Measurements from ENCODE around the gene PICALM. TPM values are rescaled to one million over a fixed set of nuclear protein-coding genes. Genes with fewer than 3 reads are reported as not detected.
A peak's percentile ranks its signal among the peaks of the same experiment; 100 is the strongest.
"Not testable (repeated sequence)": the region's sequence is repeated elsewhere in the genome, so short reads cannot be mapped to it uniquely, and the experiment has no call there.

The PICALM gene
- polyA plus RNA-seq, 4 donors, result 88.8 to 155 (median 116) TPM

DNA sequence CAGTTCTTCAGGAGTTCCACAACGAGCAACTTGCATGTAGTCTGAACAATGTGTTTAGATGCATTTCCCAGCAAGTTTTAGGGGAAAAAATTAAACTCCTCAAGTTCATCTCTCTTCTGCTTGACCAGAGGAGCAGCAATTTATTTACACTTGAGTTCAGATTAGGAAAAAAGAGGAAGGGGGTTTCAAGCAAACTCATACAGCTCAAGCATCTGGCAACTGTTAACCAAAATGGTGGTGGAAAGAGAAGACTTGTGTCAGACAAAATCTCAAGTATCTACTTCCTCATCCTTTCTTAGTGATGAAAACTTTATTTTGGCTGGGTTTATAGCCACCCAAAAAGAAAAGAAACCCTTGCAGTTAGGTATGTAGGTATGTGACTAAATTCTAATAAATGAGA lies 29.1 kb upstream of the PICALM start:
- DNase-seq (no peak), FAIRE-seq (no peak)
- Histone ChIP-seq H3K9me3 (ENCODE audit: control insufficient read depth in 2 of 2, insufficient read depth in 1 of 2, low read depth in 1 of 2, low read length in 1 of 2) (no peaks in the 10 kb centered on the region), H3K4me1 (ENCODE audit: control insufficient read depth in 3 of 3, insufficient read depth in 2 of 3, low read depth in 1 of 3, low read length in 2 of 3) (no peaks in the 10 kb centered on the region), H3K36me3 (ENCODE audit: control insufficient read depth in 3 of 3, insufficient read depth in 2 of 3, low read depth in 1 of 3, low read length in 3 of 3) (no peaks in the 10 kb centered on the region), H3K4me3 (ENCODE audit: low read depth in 1 of 3, low read length in 3 of 3) (no peak overlapping the region), H3K27me3 (ENCODE audit: control insufficient read depth in 3 of 3, insufficient read depth in 3 of 3, low read length in 3 of 3) (no peaks in the 10 kb centered on the region), H3K27ac (ENCODE audit: low read depth in 1 of 3, low read length in 2 of 3) (no peak overlapping the region)
- 80 to 100% (median 93%) methylated on average over 1 of the region's 1 CpG for WGBS, 3 donors

DNA sequence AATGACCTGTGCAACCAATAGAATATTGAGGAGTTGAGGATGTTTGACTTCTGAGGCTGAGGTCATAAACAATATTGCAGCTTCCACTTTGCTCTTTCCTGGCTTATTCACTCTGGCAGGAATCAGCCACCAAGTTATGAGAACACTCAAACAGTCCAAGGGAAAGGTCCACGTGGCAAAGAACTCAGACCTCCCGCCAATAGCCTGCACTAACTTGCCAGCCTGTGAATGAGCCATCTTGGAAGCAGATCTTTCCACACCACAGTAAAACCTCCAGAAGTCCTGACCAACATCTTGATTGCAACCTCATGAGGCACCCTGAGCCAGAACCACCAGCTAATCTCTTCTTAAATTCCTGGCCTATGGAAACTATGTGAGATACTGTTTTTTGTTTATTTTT lies 22.7 kb upstream of the PICALM start:
- no peaks in the 10 kb centered on the region for H3K36me3 ChIP-seq (ENCODE audit: control insufficient read depth in 3 of 3, insufficient read depth in 2 of 3, low read depth in 1 of 3, low read length in 3 of 3)
- DNase-seq (no peak), FAIRE-seq (no peak)
- no peak overlapping the region for H3K27ac ChIP-seq (ENCODE audit: low read depth in 1 of 3, low read length in 2 of 3)
- no peaks in the 10 kb centered on the region for H3K27me3 ChIP-seq (ENCODE audit: control insufficient read depth in 3 of 3, insufficient read depth in 3 of 3, low read length in 3 of 3)
- no peaks in the 10 kb centered on the region for H3K4me1 ChIP-seq (ENCODE audit: control insufficient read depth in 3 of 3, insufficient read depth in 2 of 3, low read depth in 1 of 3, low read length in 2 of 3)
- no peak overlapping the region for H3K4me3 ChIP-seq (ENCODE audit: low read depth in 1 of 3, low read length in 3 of 3)
- 60 to 75% (median 68%) methylated on average over 2 of the region's 2 CpGs for WGBS, 3 donors
- no peaks in the 10 kb centered on the region for H3K9me3 ChIP-seq (ENCODE audit: control insufficient read depth in 2 of 2, insufficient read depth in 1 of 2, low read depth in 1 of 2, low read length in 1 of 2)

DNA sequence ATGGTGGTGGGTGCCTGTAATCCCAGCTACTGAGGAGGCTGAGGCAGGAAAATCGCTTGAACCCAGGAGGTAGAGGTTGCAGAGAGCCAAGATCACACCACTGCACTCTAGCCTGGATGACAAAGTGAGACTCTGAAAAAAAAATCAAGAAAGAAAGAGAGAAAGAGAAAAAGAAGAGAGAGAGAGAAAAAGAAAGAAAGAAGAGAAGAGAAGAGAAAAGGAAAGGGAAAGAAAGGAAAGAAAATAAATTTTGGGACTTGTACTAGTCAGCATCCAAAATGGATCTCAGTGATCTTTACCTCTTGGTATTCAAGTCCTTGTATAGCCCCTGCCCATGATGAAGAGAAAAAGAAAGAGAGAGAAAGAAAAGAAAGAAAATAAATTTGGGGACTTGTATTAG lies 22.2 kb upstream of the PICALM start:
- no peaks in the 10 kb centered on the region for H3K9me3 ChIP-seq (ENCODE audit: control insufficient read depth in 2 of 2, insufficient read depth in 1 of 2, low read depth in 1 of 2, low read length in 1 of 2)
- no peaks in the 10 kb centered on the region for H3K4me1 ChIP-seq (ENCODE audit: control insufficient read depth in 3 of 3, insufficient read depth in 2 of 3, low read depth in 1 of 3, low read length in 2 of 3)
- no peak overlapping the region for H3K4me3 ChIP-seq (ENCODE audit: low read depth in 1 of 3, low read length in 3 of 3)
- no peaks in the 10 kb centered on the region for H3K27me3 ChIP-seq (ENCODE audit: control insufficient read depth in 3 of 3, insufficient read depth in 3 of 3, low read length in 3 of 3)
- FAIRE-seq (no peak), DNase-seq (no peak)
- 89 to 96% (median 93%) methylated on average over 1 of the region's 1 CpG for WGBS, 3 donors
- no peak overlapping the region for H3K27ac ChIP-seq (ENCODE audit: low read depth in 1 of 3, low read length in 2 of 3)
- H3K36me3 ChIP-seq (ENCODE audit: control insufficient read depth in 3 of 3, insufficient read depth in 2 of 3, low read depth in 1 of 3, low read length in 3 of 3), result no peaks in the 10 kb centered on the region

DNA sequence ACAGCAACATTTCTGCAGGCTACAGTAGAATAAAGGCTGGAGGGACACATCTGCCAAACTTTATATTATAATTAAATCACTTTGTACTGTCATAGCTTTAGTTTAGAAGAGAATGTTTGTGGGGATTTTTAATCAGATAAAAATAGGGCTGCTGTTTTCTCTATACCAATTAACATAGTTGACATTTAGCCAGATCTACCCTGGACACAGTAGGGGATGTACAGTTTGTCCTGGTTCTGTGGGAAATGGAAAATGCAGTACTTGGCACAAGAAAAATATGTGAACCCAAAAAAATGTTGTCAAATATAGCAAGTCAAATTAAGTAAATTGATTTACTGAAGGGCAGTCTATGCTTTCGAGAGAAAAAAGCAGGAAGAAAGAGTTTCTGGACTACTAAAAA lies 20.8 kb upstream of the PICALM start:
- H3K36me3 ChIP-seq (ENCODE audit: control insufficient read depth in 3 of 3, insufficient read depth in 2 of 3, low read depth in 1 of 3, low read length in 3 of 3), result no peaks in the 10 kb centered on the region
- H3K9me3 ChIP-seq (ENCODE audit: control insufficient read depth in 2 of 2, insufficient read depth in 1 of 2, low read depth in 1 of 2, low read length in 1 of 2), result no peaks in the 10 kb centered on the region
- no peak overlapping the region for H3K4me3 ChIP-seq (ENCODE audit: low read depth in 1 of 3, low read length in 3 of 3)
- FAIRE-seq (no peak), DNase-seq (no peak)
- no peaks in the 10 kb centered on the region for H3K4me1 ChIP-seq (ENCODE audit: control insufficient read depth in 3 of 3, insufficient read depth in 2 of 3, low read depth in 1 of 3, low read length in 2 of 3)
- 63 to 96% (median 81%) methylated on average over 1 of the region's 1 CpG for WGBS, 3 donors
- H3K27me3 ChIP-seq (ENCODE audit: control insufficient read depth in 3 of 3, insufficient read depth in 3 of 3, low read length in 3 of 3), result no peaks in the 10 kb centered on the region
- H3K27ac ChIP-seq (ENCODE audit: low read depth in 1 of 3, low read length in 2 of 3), result no peak overlapping the region

DNA sequence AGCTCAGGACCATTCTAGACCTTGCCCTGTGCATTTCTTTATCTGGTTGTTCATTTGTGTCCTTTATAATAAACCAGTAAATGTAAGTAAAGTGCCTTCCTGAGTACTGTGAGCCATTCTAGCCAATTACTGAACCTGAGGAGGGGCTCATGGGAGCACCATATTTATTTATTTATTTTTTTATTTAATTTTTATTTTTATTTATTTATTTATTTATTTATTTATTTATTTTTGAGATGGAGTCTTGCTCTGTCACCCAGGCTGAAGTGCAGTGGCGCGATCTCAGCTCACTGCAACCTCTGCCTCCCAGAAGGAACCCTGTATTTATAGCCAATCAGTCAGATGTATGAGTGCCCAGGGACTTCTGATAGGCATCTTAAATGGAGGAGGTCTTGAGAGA lies 18.8 kb upstream of the PICALM start:
- not testable (repeated sequence) for DNase-seq; H3K4me3 ChIP-seq (ENCODE audit: low read depth in 1 of 3, low read length in 3 of 3); H3K27ac ChIP-seq (ENCODE audit: low read depth in 1 of 3, low read length in 2 of 3); H3K4me1 ChIP-seq (ENCODE audit: control insufficient read depth in 3 of 3, insufficient read depth in 2 of 3, low read depth in 1 of 3, low read length in 2 of 3); H3K9me3 ChIP-seq (ENCODE audit: control insufficient read depth in 2 of 2, insufficient read depth in 1 of 2, low read depth in 1 of 2, low read length in 1 of 2); H3K36me3 ChIP-seq (ENCODE audit: control insufficient read depth in 3 of 3, insufficient read depth in 2 of 3, low read depth in 1 of 3, low read length in 3 of 3); H3K27me3 ChIP-seq (ENCODE audit: control insufficient read depth in 3 of 3, insufficient read depth in 3 of 3, low read length in 3 of 3); FAIRE-seq
- WGBS, 3 donors, result 98 to 99% (median 98%) methylated on average over 2 of the region's 2 CpGs

DNA sequence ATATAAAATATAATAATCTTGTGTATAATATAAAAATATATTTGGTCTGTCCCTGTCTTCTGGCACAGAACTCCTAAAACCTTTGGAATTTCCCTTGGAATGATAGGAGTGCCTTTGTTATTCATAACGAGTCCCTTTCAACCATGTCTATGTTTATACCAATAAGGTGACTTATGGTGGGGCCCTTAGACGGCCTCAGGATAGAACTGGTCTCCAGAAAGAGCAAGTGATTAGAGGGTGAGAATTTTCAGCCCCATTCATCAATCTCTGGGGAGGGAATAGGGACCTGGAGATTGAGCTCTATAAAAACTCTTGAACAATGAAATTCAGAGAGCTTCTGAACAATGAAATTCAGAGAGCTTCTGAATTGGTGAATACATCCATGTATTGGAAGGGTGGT lies 18.4 kb upstream of the PICALM start:
- H3K27ac ChIP-seq (ENCODE audit: low read depth in 1 of 3, low read length in 2 of 3), result no peak overlapping the region
- no peaks in the 10 kb centered on the region for H3K4me1 ChIP-seq (ENCODE audit: control insufficient read depth in 3 of 3, insufficient read depth in 2 of 3, low read depth in 1 of 3, low read length in 2 of 3)
- no peak for DNase-seq
- no peaks in the 10 kb centered on the region for H3K27me3 ChIP-seq (ENCODE audit: control insufficient read depth in 3 of 3, insufficient read depth in 3 of 3, low read length in 3 of 3)
- no peaks in the 10 kb centered on the region for H3K36me3 ChIP-seq (ENCODE audit: control insufficient read depth in 3 of 3, insufficient read depth in 2 of 3, low read depth in 1 of 3, low read length in 3 of 3)
- WGBS, 3 donors, result 69 to 78% (median 77%) methylated on average over 2 of the region's 2 CpGs
- H3K9me3 ChIP-seq (ENCODE audit: control insufficient read depth in 2 of 2, insufficient read depth in 1 of 2, low read depth in 1 of 2, low read length in 1 of 2), result no peaks in the 10 kb centered on the region
- no peak overlapping the region for H3K4me3 ChIP-seq (ENCODE audit: low read depth in 1 of 3, low read length in 3 of 3)
- no peak for FAIRE-seq

DNA sequence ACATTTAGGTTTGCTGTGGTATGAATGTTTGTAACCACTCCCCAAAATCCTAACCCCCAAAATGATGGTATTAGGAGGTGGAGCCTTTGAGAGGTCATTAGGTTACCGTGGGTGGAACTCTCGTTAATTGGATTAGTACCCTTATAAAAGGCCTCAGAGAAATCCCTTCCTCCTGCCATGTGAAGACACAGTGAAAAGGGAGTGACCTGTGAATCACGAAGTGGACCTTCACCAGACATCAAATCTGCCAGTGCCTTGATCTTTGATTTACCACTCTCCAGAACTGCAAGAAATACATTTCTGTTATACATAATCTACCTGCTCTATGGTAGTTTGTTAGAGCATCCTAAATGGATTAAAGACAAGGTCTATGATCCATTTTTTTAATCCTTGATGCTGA lies 12.6 kb upstream of the PICALM start:
- Histone ChIP-seq H3K4me1 (ENCODE audit: control insufficient read depth in 3 of 3, insufficient read depth in 2 of 3, low read depth in 1 of 3, low read length in 2 of 3) (no peaks in the 10 kb centered on the region), H3K27ac (ENCODE audit: low read depth in 1 of 3, low read length in 2 of 3) (peak overlapping the region in 1 of 3 donors; percentile 32), H3K9me3 (ENCODE audit: control insufficient read depth in 2 of 2, insufficient read depth in 1 of 2, low read depth in 1 of 2, low read length in 1 of 2) (no peaks in the 10 kb centered on the region), H3K36me3 (ENCODE audit: control insufficient read depth in 3 of 3, insufficient read depth in 2 of 3, low read depth in 1 of 3, low read length in 3 of 3) (no peaks in the 10 kb centered on the region), H3K27me3 (ENCODE audit: control insufficient read depth in 3 of 3, insufficient read depth in 3 of 3, low read length in 3 of 3) (no peaks in the 10 kb centered on the region), H3K4me3 (ENCODE audit: low read depth in 1 of 3, low read length in 3 of 3) (no peak overlapping the region)
- no peak for FAIRE-seq
- peak; percentile 50 to 75 for DNase-seq
- 40 to 82% (median 54%) methylated on average over 3 of the region's 3 CpGs for WGBS, 3 donors

DNA sequence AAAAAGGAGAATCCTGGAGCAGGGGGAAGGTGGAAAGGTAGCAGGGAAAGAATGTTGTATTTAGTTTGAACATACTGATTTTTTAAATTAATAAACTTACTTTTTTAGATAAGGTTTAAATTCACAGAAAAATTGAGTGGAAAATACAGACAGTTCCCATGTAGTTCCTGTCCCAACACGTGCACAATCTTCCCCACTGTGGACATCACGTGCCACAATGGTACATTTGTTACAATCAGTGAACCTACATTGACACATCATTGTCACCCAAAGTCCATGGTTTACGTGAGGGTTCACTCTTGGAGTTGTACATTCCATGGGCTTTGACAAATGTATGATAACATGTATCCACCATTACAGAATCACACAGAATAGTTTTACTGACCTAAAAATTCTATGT lies 10.5 kb upstream of the PICALM start:
- no peaks in the 10 kb centered on the region for H3K36me3 ChIP-seq (ENCODE audit: control insufficient read depth in 3 of 3, insufficient read depth in 2 of 3, low read depth in 1 of 3, low read length in 3 of 3)
- no peak overlapping the region for H3K4me3 ChIP-seq (ENCODE audit: low read depth in 1 of 3, low read length in 3 of 3)
- H3K9me3 ChIP-seq (ENCODE audit: control insufficient read depth in 2 of 2, insufficient read depth in 1 of 2, low read depth in 1 of 2, low read length in 1 of 2), result no peaks in the 10 kb centered on the region
- H3K4me1 ChIP-seq (ENCODE audit: control insufficient read depth in 3 of 3, insufficient read depth in 2 of 3, low read depth in 1 of 3, low read length in 2 of 3), result no peaks in the 10 kb centered on the region
- DNase-seq (no peak), FAIRE-seq (no peak)
- 87 to 93% (median 89%) methylated on average over 3 of the region's 3 CpGs for WGBS, 3 donors
- no peaks in the 10 kb centered on the region for H3K27me3 ChIP-seq (ENCODE audit: control insufficient read depth in 3 of 3, insufficient read depth in 3 of 3, low read length in 3 of 3)
- no peak overlapping the region for H3K27ac ChIP-seq (ENCODE audit: low read depth in 1 of 3, low read length in 2 of 3)

DNA sequence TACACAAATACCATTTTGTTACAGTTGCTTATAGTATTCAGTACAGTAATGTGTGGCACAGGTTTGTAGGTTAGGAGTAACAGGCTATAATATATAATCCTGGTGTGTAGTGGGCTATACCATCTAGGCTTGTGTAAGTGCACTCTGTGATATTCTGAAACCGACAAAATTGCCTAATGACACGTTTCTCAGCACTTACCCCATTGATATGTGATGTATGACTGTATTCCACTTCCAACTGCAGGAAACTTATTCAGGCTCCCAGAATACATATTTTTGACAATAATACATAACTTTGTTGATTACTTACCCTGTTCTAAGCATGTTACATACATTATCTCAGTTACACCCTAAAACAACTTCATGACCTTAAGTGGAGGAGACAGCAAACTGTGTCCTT lies 5.1 kb upstream of the PICALM start:
- FAIRE-seq (no peak), DNase-seq (no peak)
- Histone ChIP-seq H3K4me3 (ENCODE audit: low read depth in 1 of 3, low read length in 3 of 3) (no peak overlapping the region), H3K27ac (ENCODE audit: low read depth in 1 of 3, low read length in 2 of 3) (no peak overlapping the region), H3K36me3 (ENCODE audit: control insufficient read depth in 3 of 3, insufficient read depth in 2 of 3, low read depth in 1 of 3, low read length in 3 of 3) (no peaks in the 10 kb centered on the region), H3K4me1 (ENCODE audit: control insufficient read depth in 3 of 3, insufficient read depth in 2 of 3, low read depth in 1 of 3, low read length in 2 of 3) (peaks cover 0 to 11% (median 0%) of the 10 kb centered on the region in 3 donors), H3K9me3 (ENCODE audit: control insufficient read depth in 2 of 2, insufficient read depth in 1 of 2, low read depth in 1 of 2, low read length in 1 of 2) (no peaks in the 10 kb centered on the region), H3K27me3 (ENCODE audit: control insufficient read depth in 3 of 3, insufficient read depth in 3 of 3, low read length in 3 of 3) (no peaks in the 10 kb centered on the region)
- 88 to 98% (median 88%) methylated on average over 2 of the region's 2 CpGs for WGBS, 3 donors
